Activated CD4-positive, alpha-beta T cell treated with anti-CD3 and anti-CD28 coated beads for 4 hours (primary cell): ENCODE measurements around the gene CMSS1.

Experiments
- DNase-seq, 2 donors: peaks; one replicate each; pipeline ENCODE4 v3.0.0-alpha.2; 2020

Gene CMSS1

GRCh38 chr3:99877031-99877579 lies 59.4 kb downstream of the CMSS1 start:
- DNase-seq, result no peak

GRCh38 chr3:99878005-99878404 lies 60.3 kb downstream of the CMSS1 start:
- DNase-seq, result no peak

- DNase-seq, result no peak
These were observed 61.6 kb downstream of the CMSS1 start for GRCh38 chr3:99879275-99879674.

GRCh38 chr3:99881121-99881524 lies 63.5 kb downstream of the CMSS1 start:
- no peak for DNase-seq

GRCh38 chr3:99882436-99883137 lies 64.9 kb downstream of the CMSS1 start:
- no peak for DNase-seq

GRCh38 chr3:99883138-99883461 lies 65.4 kb downstream of the CMSS1 start:
- DNase-seq, result no peak

- DNase-seq, result no peak
These were observed 66.0 kb downstream of the CMSS1 start for GRCh38 chr3:99883693-99884092.

GRCh38 chr3:99884484-99884883 lies 66.8 kb downstream of the CMSS1 start:
- no peak for DNase-seq

- no peak for DNase-seq
These were observed 67.4 kb downstream of the CMSS1 start for GRCh38 chr3:99885085-99885484.

- DNase-seq, result no peak
These were observed 68.2 kb downstream of the CMSS1 start for GRCh38 chr3:99885851-99886250.

- no peak for DNase-seq
These were observed 74.1 kb downstream of the CMSS1 start for GRCh38 chr3:99891610-99892285.

GRCh38 chr3:99892332-99892731 lies 74.7 kb downstream of the CMSS1 start:
- DNase-seq, result no peak

GRCh38 chr3:99895131-99895696 lies 77.6 kb downstream of the CMSS1 start:
- no peak for DNase-seq

GRCh38 chr3:99895703-99896441 lies 78.2 kb downstream of the CMSS1 start:
- DNase-seq, result no peak

GRCh38 chr3:99896482-99896881 lies 78.8 kb downstream of the CMSS1 start:
- no peak for DNase-seq

GRCh38 chr3:99899603-99900002 lies 81.9 kb downstream of the CMSS1 start:
- no peak for DNase-seq

GRCh38 chr3:99900248-99900647 lies 82.6 kb downstream of the CMSS1 start:
- no peak for DNase-seq

- DNase-seq, result no peak
These were observed 83.7 kb downstream of the CMSS1 start for GRCh38 chr3:99901200-99901926.

GRCh38 chr3:99902091-99902490 lies 84.4 kb downstream of the CMSS1 start:
- DNase-seq, result no peak

GRCh38 chr3:99903869-99904268 lies 86.2 kb downstream of the CMSS1 start:
- DNase-seq, result no peak

GRCh38 chr3:99907959-99908544 lies 90.4 kb downstream of the CMSS1 start:
- DNase-seq, result no peak
